ENCODE results near the gene CASZ1.

The CASZ1 gene

DNA sequence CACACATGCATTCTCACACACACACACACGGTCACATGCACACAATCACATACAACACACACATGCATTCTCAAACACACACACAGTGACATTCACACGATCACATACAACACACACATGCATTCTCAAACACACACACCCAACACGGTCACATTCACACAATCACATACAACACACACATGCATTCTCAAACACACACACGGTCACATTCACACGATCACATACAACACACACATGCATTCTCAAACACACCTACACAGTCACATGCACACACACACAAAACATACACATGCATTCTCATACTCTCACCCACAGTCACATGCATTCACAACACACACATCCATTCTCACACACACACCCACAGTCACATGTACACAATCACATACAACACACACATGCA lies 135.0 kb downstream of the CASZ1 start:
- FAIRE-seq (peak; percentile 62), DNase-seq (ENCODE audit: insufficient read length, low spot score) (no peak)
- no peak for TF ChIP-seq SPI1 (IDR thresholded peaks at IDR 0.05; ENCODE audit: low read depth, low read length)
- no peak for TF ChIP-seq POLR2A (IDR thresholded peaks at IDR 0.05; ENCODE audit: low read depth, low read length)
- TF ChIP-seq TAF1 (IDR thresholded peaks at IDR 0.05; ENCODE audit: low read depth, low read length) = no peak
- no peak for TF ChIP-seq POLR2AphosphoS5 (IDR thresholded peaks at IDR 0.05; ENCODE audit: low read depth, low read length)
- no peak for TF ChIP-seq POU2F2 (IDR thresholded peaks at IDR 0.05; ENCODE audit: low read depth, low read length)
- no peak for TF ChIP-seq PAX5 (IDR thresholded peaks at IDR 0.05; ENCODE audit: insufficient read depth, low read length, severe bottlenecking)

DNA sequence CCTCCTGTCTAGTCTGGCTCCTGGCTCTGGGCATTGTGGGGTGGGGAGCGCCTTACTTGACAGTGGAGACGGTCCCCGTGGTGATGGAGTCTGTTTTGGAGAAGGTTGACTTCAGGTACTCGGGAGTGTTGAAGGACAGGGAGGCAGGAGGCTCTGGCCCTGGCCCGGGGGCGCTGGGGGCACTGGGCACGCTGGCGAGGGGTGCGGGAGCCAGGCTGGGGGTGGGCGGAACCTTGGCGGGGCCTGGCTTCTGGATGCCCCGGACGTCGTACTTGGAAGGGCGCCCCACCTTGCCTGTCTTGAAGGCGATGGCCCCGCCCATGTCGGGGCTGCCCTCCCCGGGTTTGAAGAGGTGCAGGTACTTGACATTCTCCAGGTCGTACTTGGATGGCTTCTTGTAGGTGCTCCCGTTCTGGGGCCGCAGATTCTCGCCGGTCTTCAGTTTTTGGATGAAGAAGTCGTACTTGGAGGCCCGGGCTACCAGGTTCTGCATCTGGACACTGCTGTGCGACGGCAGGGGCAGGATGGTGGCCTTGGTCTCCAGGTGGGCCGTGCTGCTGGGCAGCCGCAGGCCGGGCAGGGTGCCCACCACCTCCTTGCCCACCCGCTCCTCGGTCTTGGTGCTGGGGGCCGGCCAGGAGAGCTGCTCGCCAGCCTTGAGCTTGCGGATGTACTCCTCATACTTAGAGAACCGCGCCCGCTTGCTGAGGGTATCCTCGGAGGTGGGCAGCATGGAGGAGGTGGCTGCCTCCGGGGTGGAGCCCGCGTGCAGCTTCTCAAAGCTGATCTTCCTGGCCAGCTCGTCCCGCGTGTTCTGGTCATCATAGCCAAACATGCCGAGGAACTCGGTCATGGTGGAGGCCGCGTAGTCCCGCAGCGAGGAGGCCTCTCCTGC lies 136.6 kb downstream of the CASZ1 start:
- TF ChIP-seq POLR2A (IDR thresholded peaks at IDR 0.05; ENCODE audit: low read depth, low read length) (no peak), POLR2AphosphoS5 (IDR thresholded peaks at IDR 0.05; ENCODE audit: low read depth, low read length) (no peak), PAX5 (IDR thresholded peaks at IDR 0.05; ENCODE audit: insufficient read depth, low read length, severe bottlenecking) (no peak), SPI1 (IDR thresholded peaks at IDR 0.05; ENCODE audit: low read depth, low read length) (no peak), TAF1 (IDR thresholded peaks at IDR 0.05; ENCODE audit: low read depth, low read length) (no peak), POU2F2 (IDR thresholded peaks at IDR 0.05; ENCODE audit: low read depth, low read length) (no peak)
- FAIRE-seq = no peak

DNA sequence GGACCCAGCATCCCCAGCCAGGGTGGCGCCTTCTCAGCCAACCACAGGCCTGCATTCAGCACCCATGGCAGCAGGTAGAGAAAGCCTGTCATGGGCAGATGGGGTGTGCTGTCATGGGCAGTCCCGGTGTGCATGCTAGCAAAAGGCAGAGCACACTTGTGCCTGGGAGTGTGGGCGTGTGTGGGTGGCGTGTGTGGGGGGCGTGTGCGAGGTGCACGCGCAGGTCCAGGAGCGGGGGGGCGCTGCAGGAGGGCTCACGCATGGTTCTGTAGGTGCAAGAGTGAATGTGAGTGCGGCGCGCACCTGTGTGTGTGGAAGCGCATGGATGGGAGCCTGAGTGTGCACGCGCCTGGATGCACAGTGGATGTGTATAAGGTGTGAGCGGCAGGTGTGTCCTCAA lies 137.2 kb downstream of the CASZ1 start:
- DNase-seq (ENCODE audit: insufficient read length, low spot score) (no peak), FAIRE-seq (no peak)
- no peak for TF ChIP-seq SPI1 (IDR thresholded peaks at IDR 0.05; ENCODE audit: low read depth, low read length)
- TF ChIP-seq POLR2A (IDR thresholded peaks at IDR 0.05; ENCODE audit: low read depth, low read length) = no peak
- no peak for TF ChIP-seq POU2F2 (IDR thresholded peaks at IDR 0.05; ENCODE audit: low read depth, low read length)
- no peak for TF ChIP-seq TAF1 (IDR thresholded peaks at IDR 0.05; ENCODE audit: low read depth, low read length)
- no peak for TF ChIP-seq POLR2AphosphoS5 (IDR thresholded peaks at IDR 0.05; ENCODE audit: low read depth, low read length)
- TF ChIP-seq PAX5 (IDR thresholded peaks at IDR 0.05; ENCODE audit: insufficient read depth, low read length, severe bottlenecking) = no peak

More for the DNA sequence above, 136.6 kb downstream of the CASZ1 start:
- no peak for DNase-seq (ENCODE audit: insufficient read length, low spot score)

DNA sequence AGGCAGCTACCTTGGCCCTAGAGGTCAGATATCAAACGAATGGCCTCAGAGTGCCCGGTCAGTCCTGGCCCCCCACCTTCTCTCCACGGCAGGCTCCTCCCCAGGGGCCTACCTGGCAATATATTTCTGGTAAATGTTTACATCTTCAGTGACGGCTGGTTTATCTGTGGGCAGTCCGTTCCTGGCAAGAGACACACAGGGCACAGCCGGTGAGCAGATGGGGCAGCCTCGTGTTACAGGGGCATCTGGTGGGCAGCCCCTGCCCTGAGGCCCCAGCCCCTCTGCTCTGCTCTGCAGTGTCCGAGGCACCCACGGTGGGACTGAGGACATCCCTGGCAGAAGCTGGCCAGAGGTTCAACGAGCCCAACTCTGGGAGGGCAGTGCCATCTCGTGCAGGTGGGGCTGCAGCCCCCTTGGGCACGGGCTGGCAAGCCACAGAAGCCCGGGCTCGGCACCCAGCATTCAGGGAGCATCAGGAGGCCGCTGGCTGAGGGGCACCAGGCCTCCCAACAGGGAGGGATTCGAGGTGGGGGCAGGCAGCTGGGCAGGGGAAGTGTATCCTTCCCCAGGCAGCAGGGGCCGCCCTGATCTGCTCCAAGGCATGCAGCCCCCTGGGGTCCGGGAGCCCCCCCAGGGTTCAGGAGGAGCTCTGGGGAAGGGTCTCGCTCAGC lies 137.9 kb downstream of the CASZ1 start:
- no peak for TF ChIP-seq SPI1 (IDR thresholded peaks at IDR 0.05; ENCODE audit: low read depth, low read length)
- TF ChIP-seq TAF1 (IDR thresholded peaks at IDR 0.05; ENCODE audit: low read depth, low read length) = no peak
- TF ChIP-seq POLR2A (IDR thresholded peaks at IDR 0.05; ENCODE audit: low read depth, low read length) = no peak
- TF ChIP-seq POU2F2 (IDR thresholded peaks at IDR 0.05; ENCODE audit: low read depth, low read length) = no peak
- TF ChIP-seq PAX5 (IDR thresholded peaks at IDR 0.05; ENCODE audit: insufficient read depth, low read length, severe bottlenecking) = no peak
- no peak for TF ChIP-seq POLR2AphosphoS5 (IDR thresholded peaks at IDR 0.05; ENCODE audit: low read depth, low read length)
- FAIRE-seq = no peak

DNA sequence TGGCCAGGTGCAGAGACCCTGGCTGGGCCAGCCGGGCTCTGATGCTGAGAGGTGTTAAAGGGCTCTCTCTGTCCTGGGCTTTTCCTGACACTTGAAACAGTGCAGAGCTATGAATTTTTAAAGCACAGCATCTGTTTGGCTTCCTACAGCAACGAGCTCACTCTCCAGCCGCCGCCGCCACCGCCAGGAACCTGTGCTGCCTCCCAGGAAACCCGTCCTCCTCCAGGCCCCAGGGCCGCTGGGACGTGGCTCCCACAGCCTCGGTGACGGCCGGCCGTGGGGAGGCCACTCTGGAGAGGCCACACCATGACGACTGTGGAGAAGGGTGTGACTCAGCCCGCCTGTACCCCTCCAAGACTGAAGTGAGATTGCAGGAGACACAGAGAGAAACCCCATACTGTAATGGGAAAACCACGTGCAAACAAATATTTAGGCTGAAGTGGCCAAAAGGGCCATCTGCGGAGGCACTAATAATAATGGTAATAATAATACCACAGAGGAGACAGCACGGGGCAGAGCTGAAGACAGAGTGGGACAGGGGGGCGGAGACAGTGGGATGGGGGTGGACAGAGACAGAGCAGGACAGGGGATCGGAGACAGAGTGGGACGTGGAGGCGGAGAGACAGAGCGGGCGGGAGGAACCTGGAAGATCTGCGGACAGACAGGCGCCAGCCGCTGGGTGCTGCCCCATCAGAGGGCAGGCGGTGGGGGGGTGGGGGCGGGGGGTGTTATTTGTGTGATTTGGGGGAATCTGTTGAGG lies 139.2 kb downstream of the CASZ1 start:
- FAIRE-seq (no peak), DNase-seq (ENCODE audit: insufficient read length, low spot score) (no peak)
- TF ChIP-seq POLR2AphosphoS5 (IDR thresholded peaks at IDR 0.05; ENCODE audit: low read depth, low read length) = no peak
- TF ChIP-seq POU2F2 (IDR thresholded peaks at IDR 0.05; ENCODE audit: low read depth, low read length) = no peak
- no peak for TF ChIP-seq POLR2A (IDR thresholded peaks at IDR 0.05; ENCODE audit: low read depth, low read length)
- TF ChIP-seq PAX5 (IDR thresholded peaks at IDR 0.05; ENCODE audit: insufficient read depth, low read length, severe bottlenecking) = no peak
- no peak for TF ChIP-seq TAF1 (IDR thresholded peaks at IDR 0.05; ENCODE audit: low read depth, low read length)
- no peak for TF ChIP-seq SPI1 (IDR thresholded peaks at IDR 0.05; ENCODE audit: low read depth, low read length)

More for the DNA sequence above, 137.9 kb downstream of the CASZ1 start:
- DNase-seq (ENCODE audit: insufficient read length, low spot score) = no peak

DNA sequence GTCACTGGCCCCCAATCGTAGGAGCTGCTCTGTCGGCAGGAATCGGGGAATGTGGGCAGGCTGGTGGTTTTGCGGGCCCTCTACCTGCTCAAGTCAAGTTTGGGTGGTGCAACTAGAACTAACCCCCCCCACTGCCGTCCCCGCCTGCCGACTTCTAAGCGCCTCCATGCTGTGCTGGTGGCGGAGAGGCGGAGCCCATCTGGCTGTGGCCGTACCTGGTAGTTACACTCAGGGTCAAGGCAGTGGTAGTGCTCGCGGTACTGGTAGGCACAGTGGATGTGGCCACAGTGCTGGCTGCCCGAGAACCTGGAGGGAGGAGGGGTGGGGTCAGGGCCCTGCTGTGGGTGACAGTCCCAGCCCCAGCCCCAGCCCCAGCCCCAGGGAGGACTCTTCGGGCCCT lies 140.0 kb downstream of the CASZ1 start:
- no peak for TF ChIP-seq TAF1 (IDR thresholded peaks at IDR 0.05; ENCODE audit: low read depth, low read length)
- FAIRE-seq = no peak
- DNase-seq (ENCODE audit: insufficient read length, low spot score) = no peak

DNA sequence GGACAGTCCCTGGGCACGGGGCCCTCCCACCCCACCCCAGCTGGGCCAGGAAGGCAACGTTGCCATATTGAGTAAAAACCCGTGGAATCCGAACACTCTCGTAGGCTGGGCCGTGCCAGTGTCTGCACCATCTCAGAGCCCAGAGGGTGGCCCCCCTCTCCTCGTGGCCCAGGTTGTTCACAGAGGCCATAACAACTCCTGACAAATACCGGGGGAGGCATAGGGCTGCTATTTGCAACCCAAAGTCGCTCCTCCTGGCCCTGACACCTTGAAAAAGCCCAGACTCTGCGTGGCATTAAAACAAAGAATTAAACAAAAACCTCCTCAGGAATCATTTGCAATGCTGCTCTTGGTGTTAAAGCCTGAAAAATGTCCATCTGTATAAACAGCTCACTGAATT lies 141.4 kb downstream of the CASZ1 start:
- DNase-seq (ENCODE audit: insufficient read length, low spot score) (no peak), FAIRE-seq (no peak)
- TF ChIP-seq POLR2AphosphoS5 (IDR thresholded peaks at IDR 0.05; ENCODE audit: low read depth, low read length) (no peak), POLR2A (IDR thresholded peaks at IDR 0.05; ENCODE audit: low read depth, low read length) (no peak), PAX5 (IDR thresholded peaks at IDR 0.05; ENCODE audit: insufficient read depth, low read length, severe bottlenecking) (no peak), POU2F2 (IDR thresholded peaks at IDR 0.05; ENCODE audit: low read depth, low read length) (no peak), SPI1 (IDR thresholded peaks at IDR 0.05; ENCODE audit: low read depth, low read length) (no peak), TAF1 (IDR thresholded peaks at IDR 0.05; ENCODE audit: low read depth, low read length) (no peak)

DNA sequence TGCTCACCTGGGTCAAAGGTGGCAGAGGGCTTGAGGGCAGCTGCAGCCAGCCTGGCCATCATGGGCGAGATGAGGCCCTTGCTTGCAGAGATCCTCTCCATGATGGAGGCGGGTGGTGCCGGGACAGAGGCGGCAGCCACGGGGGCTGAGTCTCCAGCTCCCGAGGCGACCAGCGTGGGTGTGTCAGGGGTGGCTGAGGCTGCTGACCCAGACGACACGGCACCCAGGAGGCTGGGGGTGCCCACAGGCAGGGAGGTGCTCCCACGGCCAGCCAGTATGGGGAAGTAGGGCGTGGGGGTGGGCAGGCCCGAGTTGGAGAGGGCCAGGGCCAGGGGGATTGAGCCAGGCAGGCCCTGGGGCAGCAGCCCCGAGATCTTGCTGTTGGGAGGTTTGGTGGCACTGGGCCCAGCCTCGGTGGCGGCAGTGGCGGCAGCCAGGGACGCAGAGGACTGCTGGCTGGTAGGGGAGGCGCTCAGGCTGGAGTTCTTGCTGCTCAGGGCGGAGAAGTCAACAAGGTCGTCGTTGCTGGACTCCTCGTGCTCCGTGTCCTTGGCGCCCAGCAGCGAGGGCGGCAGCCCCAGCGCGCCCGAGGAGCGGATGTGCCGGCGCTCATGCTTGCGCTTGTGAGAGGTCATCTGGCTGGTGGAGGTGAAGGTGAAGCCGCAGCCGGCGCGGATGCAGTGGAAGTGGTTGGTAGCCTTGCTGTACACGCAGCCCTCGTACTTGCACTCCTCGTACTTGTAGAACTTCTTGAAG lies 142.9 kb downstream of the CASZ1 start:
- FAIRE-seq (no peak), DNase-seq (ENCODE audit: insufficient read length, low spot score) (no peak)
- TF ChIP-seq SPI1 (IDR thresholded peaks at IDR 0.05; ENCODE audit: low read depth, low read length) (no peak), POLR2A (IDR thresholded peaks at IDR 0.05; ENCODE audit: low read depth, low read length) (no peak), PAX5 (IDR thresholded peaks at IDR 0.05; ENCODE audit: insufficient read depth, low read length, severe bottlenecking) (no peak), POLR2AphosphoS5 (IDR thresholded peaks at IDR 0.05; ENCODE audit: low read depth, low read length) (no peak), POU2F2 (IDR thresholded peaks at IDR 0.05; ENCODE audit: low read depth, low read length) (no peak), TAF1 (IDR thresholded peaks at IDR 0.05; ENCODE audit: low read depth, low read length) (no peak)
